DMS 273 (cell line): ENCODE data around the gene CCSER2.
A peak's percentile ranks its signal among the peaks of the same experiment; 100 is the strongest.
"Not testable (repeated sequence)": the region's sequence is repeated elsewhere in the genome, so short reads cannot be mapped to it uniquely, and the experiment has no call there.

Experiments used
- DNase-seq: peaks from one replicate; lab custom pipeline; 2025; ENCODE audit not compliant: unreplicated experiment; lab: John Stamatoyannopoulos, UW

CCSER2 gene

GRCh38 chr10:84312816-84313215, 15.6 kb upstream of the CCSER2 start:
- no peak for DNase-seq

DNA sequence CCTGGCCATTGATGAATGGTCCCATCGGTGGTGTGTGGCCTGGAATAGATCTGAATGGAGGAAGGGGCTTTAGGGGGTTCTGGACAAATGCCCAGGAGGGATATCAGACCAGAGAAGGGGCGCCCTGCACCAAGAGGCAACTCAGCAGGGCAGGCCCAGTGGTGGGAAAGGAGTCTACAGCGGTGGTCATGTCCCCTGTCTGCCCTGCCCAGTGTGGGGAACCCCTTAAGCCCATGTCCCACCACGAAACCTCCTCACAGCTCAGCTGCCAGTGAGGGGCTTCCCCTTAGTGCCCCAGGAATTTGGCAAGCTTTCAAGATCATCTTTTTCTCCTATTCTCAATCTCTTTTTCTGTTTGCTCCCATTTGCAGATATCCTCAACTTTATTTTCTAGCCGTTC, 14.1 kb upstream of the CCSER2 start:
- no peak for DNase-seq

DNA sequence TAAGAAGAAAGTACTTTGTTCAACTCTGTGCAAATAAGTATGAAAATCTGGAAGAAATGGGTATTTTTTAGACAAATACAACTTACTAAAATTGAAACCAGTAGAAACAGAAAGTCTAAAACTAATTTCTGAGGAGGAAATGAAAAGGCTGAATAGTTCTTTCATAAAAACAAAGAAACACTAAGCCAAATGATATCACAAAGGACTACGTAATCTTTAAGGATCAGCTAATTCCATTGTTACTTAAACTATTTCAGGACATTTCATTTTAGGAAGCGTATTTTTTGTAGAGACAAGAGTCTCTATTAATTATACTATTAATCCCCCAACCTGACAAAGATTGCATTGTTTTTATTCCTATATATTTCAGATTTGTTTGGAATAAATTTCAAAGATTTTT, 11.2 kb upstream of the CCSER2 start:
- no peak for DNase-seq

- no peak for DNase-seq
Observed at GRCh38 chr10:84321902-84322301, 6.5 kb upstream of the CCSER2 start.

- DNase-seq: not testable (repeated sequence)
Observed at GRCh38 chr10:84323566-84323965, 4.8 kb upstream of the CCSER2 start.

DNA sequence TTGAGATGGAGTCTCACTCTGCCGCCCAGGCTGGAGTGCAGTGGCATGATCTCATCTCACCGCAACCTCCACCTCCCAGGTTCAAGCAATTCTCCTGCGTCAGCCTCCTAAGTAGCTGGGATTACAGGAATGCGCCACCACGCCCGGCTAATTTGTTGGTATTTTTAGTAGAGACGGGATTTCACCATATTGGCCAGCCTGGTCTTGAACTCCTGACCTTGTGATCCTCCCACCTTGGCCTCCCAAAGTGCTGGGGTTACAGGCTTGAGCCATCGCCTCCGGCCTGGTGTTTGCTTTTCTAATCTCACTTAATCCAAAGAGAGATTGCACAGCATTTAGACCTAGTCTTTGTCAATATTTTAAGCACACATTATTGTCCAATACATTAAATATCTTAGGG, 1.4 kb upstream of the CCSER2 start:
- not testable (repeated sequence) for DNase-seq

DNA sequence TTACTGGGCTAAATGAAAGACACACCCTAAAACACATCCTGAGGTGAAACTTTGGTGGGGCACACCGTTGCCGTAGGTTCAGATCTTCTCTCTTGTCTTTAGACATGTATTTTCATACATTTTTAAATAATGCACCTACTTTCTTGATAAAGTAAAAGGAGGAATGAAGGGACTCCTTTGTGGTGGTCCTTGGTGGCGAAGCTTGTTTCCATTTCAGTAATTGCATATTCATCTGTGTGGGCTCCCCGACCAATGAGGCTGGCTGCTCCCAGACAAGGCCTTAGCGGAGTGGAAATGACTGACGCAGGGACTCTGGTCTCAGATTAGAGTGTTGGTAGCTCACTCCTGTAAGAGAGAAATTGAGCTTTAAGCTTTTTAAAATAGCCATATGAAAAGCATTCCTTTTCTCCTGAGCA, 815 bp downstream of the CCSER2 start:
- peak; percentile 51 for DNase-seq

GRCh38 chr10:84329986-84330651, 1.7 kb downstream of the CCSER2 start:
- peak; percentile 4 for DNase-seq

- DNase-seq: peak; percentile 68
Observed at GRCh38 chr10:84331091-84331490, 2.7 kb downstream of the CCSER2 start.

- peak; percentile 43 for DNase-seq
Observed at GRCh38 chr10:84333864-84334451, 5.6 kb downstream of the CCSER2 start.

DNA sequence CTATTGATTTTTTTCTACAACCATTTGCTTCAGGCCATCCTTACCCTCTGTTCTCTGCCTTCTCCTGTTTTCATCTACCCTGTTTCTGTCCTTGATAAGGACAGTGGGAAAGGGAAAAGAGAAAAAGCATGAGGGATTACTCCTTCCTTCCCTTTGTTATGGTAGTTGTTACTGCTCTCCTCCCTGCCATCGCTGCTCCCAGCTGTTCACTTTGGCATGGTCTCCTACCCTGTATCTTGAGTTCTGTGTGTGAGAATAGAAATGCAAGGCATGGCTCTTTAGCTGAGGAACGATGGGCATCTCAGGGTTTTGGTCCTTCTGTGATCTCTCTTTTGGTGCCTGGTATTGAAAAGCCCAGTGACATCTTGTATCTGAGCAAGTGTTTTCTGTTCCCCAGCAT, 6.4 kb downstream of the CCSER2 start:
- peak; percentile 57 for DNase-seq

DNA sequence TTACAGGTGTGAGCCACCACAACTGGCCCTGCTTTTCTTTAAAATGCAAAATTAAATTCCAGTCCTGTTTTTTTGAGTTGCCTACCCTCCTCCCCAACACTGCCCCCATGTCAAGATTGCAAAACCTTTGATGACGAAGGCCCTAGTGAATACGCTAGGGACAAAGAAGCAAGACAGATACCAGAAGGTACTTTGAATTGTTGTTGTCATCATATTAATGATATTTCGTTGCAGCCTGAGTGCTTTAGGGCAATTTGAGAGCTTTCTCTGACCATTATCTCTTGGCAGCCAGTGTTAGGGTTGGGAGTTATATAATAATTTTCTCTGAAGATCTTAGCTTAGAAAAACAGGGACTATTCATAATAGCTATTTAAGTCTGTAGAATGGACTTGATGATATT, 7.1 kb downstream of the CCSER2 start:
- DNase-seq: no peak

GRCh38 chr10:84336406-84337090, 8.2 kb downstream of the CCSER2 start:
- DNase-seq: no peak

GRCh38 chr10:84337199-84337598, 8.8 kb downstream of the CCSER2 start:
- DNase-seq: no peak

- DNase-seq: no peak
Observed at GRCh38 chr10:84339025-84339424, 10.6 kb downstream of the CCSER2 start.

GRCh38 chr10:84340187-84340586, 11.8 kb downstream of the CCSER2 start:
- peak; percentile 2 for DNase-seq

DNA sequence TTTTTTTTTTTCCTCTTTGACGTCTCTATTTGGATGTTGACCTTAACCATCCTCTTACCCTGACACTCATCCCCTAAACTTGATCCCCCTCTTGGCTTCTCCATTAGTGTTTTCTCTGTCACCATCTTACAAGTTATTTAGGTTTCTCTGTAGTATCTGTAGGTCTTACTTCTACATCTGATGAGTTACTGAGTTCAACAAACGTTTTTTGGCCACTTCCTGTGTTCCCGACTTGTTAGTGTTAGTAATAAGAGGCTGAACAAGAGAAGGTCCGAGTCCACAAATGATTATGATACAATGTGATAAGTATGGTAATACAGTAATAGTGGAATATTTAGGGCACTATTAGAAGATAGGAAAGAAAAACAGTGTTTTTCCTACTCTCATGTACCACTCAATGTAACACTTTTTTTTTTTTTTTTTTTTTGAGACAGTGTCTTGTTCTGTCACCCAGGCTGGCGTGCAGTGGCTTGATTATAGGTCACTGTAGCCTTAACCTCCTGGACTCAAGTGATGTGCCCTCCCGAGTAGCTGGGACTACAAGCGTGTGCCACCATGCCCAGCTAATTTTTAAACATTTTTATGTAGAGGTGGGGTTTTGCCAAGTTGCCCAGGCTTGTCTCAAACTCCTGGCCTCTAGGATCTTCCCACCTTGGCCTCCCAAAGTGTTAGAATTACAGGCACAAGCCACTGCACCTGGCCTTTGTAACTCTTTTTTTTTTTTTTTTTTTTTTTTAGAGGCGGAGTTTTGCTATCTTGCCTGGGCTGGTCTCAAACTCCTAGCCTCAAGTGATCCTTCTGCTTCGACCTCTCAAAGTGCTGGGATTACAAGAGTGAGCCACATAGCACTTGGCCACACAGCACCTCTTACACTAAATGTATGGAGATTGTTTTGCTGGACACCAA, 12.5 kb downstream of the CCSER2 start:
- DNase-seq: no peak

GRCh38 chr10:84341538-84341856, 13.1 kb downstream of the CCSER2 start:
- no peak for DNase-seq

DNA sequence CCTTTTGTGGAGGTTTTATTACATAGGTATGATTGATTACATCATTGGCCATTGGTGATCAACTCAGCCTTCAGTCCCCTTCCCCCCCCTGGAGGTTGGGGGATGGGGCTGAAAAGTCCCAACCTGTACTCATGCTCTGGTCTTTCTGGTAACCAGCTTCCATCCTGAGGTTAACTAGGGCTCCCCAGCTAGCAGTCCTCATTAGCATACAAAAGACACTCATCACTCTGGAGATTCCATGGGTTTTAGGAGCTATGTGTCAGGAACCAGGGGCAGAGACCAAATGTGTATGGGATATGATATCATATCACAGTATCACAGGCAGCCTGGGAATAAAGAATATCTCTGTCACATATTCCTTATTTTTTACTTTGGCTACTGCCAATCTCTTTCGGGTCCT, 13.6 kb downstream of the CCSER2 start:
- DNase-seq: no peak

- no peak for DNase-seq
Observed at GRCh38 chr10:84342584-84342983, 14.2 kb downstream of the CCSER2 start.

- no peak for DNase-seq
Observed at GRCh38 chr10:84343831-84344230, 15.4 kb downstream of the CCSER2 start.

DNA sequence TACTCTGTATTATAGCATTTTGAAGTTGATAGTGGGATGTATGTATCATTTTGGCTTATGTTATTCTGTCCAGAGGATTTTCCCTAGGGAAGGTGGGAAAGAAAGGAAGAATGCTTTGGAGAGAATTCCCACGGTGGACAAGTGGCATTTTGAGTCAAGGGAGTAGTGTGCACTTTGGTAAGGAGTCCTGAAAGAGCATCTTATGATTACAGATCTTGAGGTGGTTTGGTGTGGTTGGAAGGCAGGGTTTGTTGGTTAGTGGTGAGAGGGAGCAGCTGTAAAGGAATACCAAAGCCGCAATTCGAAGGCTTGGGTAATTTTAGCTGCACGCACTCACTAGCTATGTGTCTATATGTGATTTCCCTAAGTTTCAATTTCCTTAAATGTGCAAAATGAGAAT, 16.1 kb downstream of the CCSER2 start:
- no peak for DNase-seq
